Urothelium cell line (cell line): ENCODE data around the gene SNCB.

ENCODE experiments used
- DNase-seq: peaks from one replicate; pipeline ENCODE4 v3.0.0; 2011; ENCODE audit warnings: low spot score, mixed read lengths
- FAIRE-seq: peaks from 2 replicates; lab custom pipeline; 2011; peaks lifted over from hg19 to GRCh38; lab: Jason Lieb, UNC

The SNCB gene

DNA sequence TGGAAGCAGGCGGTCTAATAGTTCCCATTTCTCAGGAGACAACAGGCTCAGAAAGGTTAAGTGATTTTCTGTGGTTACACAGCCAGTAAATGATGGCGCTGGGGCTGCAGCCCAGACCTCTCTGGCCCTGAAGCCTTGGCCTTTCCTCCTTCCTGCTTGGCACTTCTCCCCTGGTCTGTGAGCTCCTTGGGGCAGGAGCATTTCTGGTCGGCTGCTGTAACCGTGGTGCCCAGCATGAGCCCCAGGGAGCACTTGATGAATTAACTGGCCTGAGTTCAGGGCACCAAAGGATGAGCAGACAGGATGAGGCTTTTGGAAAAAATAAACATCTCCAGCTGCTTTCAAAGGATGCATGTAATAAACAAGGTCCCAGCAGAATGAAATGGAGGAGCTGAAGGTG is 51.0 kb downstream of the SNCB start:
- DNase-seq, result no peak
- no peak for FAIRE-seq

DNA sequence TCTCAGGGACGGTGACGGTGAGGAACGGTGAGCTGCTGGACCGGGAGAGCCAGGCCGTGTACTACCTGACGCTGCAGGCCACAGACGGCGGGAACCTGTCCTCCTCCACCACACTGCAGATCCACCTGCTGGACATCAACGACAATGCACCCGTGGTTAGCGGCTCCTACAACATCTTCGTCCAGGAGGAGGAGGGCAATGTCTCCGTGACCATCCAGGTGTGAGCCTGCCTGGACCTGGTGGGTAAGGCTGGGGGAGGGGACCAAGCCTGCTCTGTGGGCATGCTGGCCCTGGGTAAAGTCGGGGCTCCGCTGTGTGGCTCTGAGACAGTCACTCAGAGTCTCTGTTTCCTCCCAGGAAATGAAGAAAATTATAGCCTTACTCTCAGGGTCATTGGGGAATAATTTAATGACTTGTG is 51.9 kb downstream of the SNCB start:
- FAIRE-seq (peak; percentile 84), DNase-seq (peak; percentile 80)

DNA sequence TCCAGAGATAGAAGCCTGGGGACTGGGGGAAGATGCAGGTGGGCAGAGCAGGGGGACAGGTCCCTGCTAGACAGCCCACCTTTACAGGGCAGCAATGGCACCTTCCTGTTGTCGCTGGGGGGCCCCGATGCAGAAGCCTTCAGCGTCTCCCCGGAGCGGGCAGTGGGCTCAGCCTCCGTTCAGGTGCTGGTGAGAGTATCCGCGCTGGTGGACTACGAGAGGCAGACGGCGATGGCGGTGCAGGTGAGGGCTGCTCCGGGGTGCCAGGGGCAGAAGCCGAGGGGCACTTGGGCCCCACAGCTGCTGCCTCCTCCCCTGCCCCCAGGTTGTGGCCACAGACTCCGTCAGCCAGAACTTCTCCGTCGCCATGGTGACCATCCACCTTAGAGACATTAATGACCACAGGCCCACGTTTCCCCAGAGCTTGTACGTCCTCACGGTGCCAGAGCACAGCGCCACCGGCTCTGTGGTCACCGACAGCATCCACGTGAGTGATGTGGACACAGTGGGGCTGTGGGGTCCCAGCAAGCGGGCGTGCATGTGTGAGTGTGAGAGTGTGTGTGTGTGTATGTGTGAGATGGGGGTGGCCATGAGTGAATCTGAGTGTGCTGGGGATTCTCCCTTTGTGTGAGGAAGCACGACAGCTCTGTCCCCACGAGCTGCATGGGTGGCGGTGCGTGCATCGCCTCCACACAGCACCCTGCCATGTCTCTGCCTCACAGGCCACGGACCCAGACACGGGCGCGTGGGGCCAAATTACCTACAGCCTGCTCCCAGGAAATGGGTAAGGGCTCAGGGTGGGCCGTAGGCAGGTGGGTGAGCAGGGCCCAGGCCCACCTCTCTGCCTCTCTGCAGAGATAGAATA is 52.8 kb downstream of the SNCB start:
- FAIRE-seq (no peak), DNase-seq (no peak)

DNA sequence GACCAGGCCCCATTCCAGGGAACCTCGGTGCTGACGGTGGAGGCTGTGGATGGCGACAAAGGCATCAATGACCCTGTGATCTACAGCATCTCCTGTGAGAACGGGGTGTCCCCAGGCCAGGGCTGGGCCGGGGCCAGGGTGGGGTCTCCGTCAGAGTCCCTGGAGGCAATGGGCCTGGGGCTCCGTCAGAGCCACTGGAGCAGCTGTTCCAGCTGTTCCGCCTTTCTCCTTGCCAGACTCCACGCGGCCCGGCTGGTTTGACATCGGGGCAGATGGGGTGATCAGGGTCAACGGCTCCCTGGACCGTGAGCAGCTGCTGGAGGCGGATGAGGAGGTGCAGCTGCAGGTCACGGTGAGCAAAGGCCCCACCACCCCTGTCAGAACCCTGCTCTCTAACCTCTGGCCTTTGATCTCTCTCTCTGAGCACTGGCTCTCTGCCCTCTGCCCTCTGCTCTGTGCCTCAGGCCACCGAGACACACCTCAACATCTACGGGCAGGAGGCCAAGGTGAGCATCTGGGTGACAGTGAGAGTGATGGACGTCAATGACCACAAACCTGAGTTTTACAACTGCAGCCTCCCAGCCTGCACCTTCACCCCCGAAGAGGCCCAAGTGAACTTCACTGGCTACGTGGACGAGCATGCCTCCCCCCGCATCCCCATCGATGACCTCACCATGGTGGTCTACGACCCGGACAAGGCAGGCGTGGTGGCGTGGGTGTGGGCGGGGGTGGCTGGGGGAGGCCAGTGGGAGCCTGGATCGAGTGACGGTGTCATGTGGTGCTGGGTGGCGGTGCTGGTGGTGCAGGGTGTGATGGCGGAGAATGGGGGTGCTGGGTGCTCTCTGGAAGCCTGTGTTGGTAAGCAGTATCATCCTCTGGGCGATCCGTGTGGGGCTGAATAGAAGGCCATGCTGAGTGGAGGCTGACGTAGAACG is 54.6 kb downstream of the SNCB start:
- no peak for DNase-seq
- no peak for FAIRE-seq

DNA sequence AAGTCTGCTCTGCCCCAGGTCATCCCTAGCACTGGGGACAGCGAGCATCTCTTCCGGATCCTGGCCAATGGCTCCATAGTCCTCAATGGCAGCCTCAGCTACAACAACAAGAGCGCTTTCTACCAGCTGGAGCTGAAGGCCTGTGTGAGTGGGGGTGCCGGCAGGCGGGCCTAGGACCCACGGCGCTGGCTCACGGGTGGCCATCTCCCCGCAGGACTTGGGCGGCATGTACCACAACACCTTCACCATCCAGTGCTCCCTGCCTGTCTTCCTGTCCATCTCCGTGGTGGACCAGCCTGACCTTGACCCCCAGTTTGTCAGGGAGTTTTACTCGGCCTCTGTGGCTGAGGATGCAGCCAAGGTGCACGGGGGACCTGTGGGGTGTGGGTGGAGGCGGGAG is 55.3 kb downstream of the SNCB start:
- FAIRE-seq (no peak), DNase-seq (no peak)

DNA sequence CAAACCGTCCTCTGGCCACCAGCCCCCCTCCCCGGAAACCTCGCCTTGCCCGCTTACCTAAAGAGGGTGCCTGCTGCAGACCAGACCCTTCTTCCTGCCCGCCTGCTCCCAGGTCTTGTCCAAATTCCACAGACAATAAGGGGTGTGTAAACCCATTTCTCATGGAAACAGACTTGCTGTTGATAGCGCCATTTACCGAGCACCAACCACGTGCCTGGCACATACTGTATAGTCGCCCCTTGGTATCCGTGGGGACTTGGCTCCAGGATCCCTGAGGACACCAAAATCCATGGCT is 56.1 kb downstream of the SNCB start:
- no peak for DNase-seq
- FAIRE-seq, result no peak

DNA sequence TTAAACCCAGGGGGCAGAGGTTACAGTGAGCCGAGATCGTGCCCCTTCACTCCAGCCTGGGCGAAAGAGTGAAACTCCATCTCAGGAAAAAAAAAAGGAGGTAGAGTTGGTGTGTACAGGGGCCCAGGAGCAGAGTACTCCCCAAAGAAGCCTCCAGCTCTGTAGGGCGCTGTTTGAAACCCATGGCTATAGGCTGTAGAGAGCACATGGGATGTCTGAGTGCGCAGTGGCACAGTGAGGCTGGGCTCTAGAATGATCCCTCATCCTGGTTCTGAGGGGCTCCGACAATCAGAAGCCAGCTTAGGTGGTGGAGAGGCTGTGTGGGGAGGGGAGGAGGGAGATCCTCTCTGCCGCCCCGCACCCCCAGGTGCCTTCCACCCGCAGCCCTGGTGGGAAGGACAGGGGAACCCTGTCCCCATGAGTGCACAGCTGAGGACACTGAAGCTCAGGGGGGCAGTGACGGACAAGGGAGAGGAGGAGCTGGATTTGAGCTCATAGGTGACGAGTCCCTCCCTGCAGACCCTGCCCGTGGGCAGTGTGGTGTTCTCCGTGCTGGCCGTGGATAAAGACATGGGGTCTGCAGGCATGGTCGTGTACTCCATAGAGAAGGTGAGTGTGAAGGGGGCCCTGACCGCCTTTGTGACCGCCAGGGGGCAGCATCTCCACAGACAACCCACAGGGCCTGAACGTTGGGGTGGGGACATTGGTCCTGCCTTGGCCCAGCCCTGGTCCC is 56.6 kb downstream of the SNCB start:
- peak; percentile 61 for DNase-seq
- FAIRE-seq, result peak; percentile 88
